Activated T-cell treated with anti-CD3 and anti-CD28 coated beads for 1 hour (primary cell): Measurements from ENCODE around the gene ZNF831.

Experiments used
- DNase-seq: peaks from one replicate; pipeline ENCODE4 v3.0.0-alpha.2; 2020; ENCODE audit warnings: low read depth

ZNF831 gene

GRCh38 chr20:59163631-59164530 is at the start of gene ZNF831:
ZNF831 (plus strand) TSS chr20:59163821; CDS start chr20:59191020, 27,199 bp downstream.
- no peak for DNase-seq

DNA sequence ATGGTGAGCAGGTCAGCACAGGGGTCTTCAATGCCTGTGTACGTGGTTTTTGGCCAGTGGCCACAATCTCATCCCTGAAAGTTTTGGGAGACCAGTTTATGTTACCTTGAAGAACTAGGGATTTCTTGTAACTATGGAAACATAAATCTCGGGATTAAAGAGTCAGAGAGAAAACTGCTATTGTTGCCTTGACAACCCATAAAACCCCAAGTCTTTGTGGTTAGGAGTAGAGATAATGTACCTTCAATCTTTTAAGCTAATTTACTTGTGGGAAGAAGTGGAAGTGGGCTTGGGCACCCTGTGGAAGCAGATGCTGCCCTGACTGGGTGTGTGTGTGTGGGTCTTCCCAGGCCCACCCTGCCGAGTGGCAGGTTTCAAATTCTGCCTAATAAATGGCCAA is 46.1 kb upstream of the ZNF831 start:
- no peak for DNase-seq

- no peak for DNase-seq
Measured at GRCh38 chr20:59118855-59119254, 44.8 kb upstream of the ZNF831 start.

- DNase-seq, result no peak
Measured at GRCh38 chr20:59120491-59120890, 43.1 kb upstream of the ZNF831 start.

DNA sequence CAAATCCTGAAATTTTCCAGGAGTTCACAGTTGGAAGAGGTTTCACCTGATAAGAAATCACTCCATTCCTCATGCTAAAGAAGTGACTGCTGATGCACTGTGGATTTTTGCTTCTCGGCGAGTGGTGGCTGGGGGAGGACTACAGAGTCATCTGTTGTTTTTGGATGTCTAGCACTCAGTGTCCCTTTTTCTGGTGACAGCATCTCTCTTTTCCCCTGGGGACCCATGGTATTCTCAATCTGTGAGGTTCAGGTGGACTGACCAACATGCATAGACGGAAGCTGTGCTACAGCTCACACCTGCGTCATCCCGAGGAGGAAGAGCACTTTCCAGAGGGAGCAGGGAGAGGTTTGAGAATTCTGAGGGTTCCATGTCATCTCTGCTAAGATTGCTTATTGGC is 42.7 kb upstream of the ZNF831 start:
- no peak for DNase-seq

DNA sequence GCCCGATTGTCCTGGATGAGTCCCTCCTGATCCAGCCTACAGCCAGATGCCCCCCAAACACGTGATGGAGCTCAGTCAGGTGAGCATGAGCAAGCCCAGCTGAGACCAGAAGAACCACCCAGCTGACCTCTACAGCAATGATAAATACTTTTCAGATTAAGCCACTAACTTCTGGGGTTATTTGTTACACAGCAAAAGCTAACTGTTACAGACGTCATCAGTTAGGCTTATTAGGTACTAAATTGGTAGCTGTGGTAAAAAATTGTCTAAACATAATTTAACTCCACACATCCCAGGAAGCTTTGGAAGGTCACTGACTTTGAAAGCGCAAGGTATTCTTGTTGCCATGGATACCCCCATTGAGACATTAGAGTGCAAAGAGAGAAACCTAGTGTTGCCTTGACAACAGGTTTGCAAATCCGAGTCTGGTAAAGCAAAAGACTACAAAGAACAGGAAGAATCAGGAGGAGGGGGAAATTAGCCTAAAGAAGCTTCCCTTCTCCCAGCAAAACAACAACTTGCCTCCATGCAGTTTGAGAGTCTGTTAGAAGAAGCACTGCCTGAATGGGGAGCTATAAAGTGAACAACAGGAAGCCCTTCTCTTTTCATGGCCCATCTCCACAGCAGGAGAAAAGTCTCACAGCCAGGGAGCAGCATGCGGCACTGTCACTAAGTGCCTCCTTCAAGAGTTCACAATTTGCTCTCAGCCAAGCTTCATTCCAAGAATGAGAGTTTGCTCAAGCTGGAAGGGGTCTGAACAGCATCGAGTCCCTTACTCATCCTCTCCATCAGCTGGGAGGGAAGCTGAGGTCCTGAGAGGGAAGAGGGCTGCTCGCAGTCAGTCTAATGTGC is 41.7 kb upstream of the ZNF831 start:
- no peak for DNase-seq

- DNase-seq, result no peak
Measured at GRCh38 chr20:59122566-59122919, 41.1 kb upstream of the ZNF831 start.

GRCh38 chr20:59123011-59123677 is 40.5 kb upstream of the ZNF831 start:
- DNase-seq, result peak; percentile 32

GRCh38 chr20:59123678-59124255 is 39.9 kb upstream of the ZNF831 start:
- no peak for DNase-seq

- DNase-seq, result no peak
Measured at GRCh38 chr20:59124296-59125029, 39.2 kb upstream of the ZNF831 start.

- no peak for DNase-seq
Measured at GRCh38 chr20:59125332-59125731, 38.3 kb upstream of the ZNF831 start.

- no peak for DNase-seq
Measured at GRCh38 chr20:59125836-59126235, 37.8 kb upstream of the ZNF831 start.

- DNase-seq, result no peak
Measured at GRCh38 chr20:59127839-59128238, 35.8 kb upstream of the ZNF831 start.

GRCh38 chr20:59131551-59132285 is 31.9 kb upstream of the ZNF831 start:
- no peak for DNase-seq

GRCh38 chr20:59134182-59134581 is 29.4 kb upstream of the ZNF831 start:
- no peak for DNase-seq

GRCh38 chr20:59135093-59135492 is 28.5 kb upstream of the ZNF831 start:
- DNase-seq, result no peak

DNA sequence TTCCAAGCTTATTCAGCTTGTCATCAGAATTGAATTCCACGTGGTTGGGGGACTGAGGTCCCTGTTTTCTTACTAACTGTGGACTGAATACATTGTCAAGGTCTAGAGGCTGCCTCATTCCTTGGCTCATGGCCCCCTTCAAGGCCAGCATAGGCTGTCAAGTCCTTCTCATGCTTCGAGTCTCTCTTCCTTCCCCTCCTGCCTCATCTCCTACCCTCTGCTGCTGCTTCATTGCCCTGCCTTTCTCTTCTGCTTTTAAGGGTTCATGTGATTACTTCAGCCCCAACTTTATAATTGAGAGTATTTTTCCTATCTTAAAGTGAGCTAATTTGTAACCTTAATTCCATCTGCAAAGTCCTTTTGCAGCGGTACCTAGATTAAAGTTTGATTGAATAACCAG is 27.6 kb upstream of the ZNF831 start:
- DNase-seq, result no peak

DNA sequence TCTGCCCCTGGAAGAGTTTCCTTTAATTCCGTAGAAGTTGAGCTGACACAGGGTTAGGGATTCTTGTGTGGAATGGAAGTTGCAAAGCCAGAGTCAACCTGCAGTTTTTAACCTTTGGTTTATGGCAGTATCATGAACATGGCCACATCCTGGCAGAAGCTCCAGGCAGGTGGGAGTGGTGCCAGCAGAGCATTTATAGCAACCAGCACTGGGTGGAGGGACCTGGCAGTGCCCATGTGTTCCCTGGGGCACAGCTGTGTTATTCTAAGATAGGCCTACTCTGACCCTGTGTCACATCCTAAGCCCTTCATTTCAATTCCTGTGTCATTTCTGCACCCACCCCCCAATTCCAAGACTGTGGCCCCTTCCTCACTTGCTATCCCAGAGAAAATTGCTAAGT is 26.1 kb upstream of the ZNF831 start:
- no peak for DNase-seq

DNA sequence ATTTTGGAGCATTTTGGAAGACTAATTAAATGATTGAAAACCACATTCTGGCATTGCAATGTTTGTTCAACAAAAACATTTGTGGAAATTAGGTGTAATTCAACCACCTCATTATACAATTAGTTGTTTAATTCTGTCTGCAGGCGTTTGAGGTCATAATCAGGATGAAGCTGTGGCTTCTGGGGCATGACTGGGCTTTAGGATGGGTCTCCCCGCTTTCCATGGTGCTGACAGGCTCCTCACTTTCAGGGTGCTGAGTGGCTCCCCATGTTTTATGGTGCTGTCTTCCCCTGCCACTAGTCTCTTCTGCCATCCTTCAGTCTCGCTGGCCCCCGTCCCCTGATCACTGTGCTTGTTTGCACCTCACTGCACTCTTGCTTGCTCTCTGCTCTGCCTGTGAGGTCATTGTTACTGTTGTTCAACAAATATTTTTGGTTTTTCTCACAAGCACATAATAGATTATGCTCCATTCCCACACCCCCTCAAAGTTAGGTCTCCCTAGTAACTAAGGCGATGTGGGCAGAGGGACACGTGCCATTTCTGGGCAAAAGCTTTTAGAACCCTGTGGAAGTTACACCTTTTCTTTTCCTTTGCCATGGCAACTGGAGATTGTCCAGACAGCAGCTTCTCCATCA is 25.4 kb upstream of the ZNF831 start:
- no peak for DNase-seq

- no peak for DNase-seq
Measured at GRCh38 chr20:59139998-59140397, 23.6 kb upstream of the ZNF831 start.
